ENCODE data around the gene C17orf107. TPM values are rescaled to one million over a fixed set of nuclear protein-coding genes. Genes with fewer than 3 reads are reported as not detected.

C17orf107 gene
- total and polyA plus RNA-seq, 2 of the 13 experiments (the other 11 are each of a cell fraction or from before 2014, with no cell fraction given): 0.20 to 0.59 TPM

- TF ChIP-seq ZNF276 (CRISPR knock-in tag; IDR thresholded peaks at IDR 0.05; ENCODE audit: low read depth) (no peak; the same call in 1 of the 2 replicates), ZNF720 (CRISPR knock-in tag; IDR thresholded peaks at IDR 0.05) (no peak), POLR2G (IDR thresholded peaks at IDR 0.05; ENCODE audit: low read depth, low read length) (peak; percentile 86), ETV6 (CRISPR knock-in tag; conservative IDR thresholded peaks at IDR 0.05) (no peak), ZNF12 (CRISPR knock-in tag; IDR thresholded peaks at IDR 0.05) (no peak), DBP (CRISPR knock-in tag; IDR thresholded peaks at IDR 0.05; ENCODE audit: not compliant biosample characterization) (no peak), ZNF354B (CRISPR knock-in tag; IDR thresholded peaks at IDR 0.05) (no peak), SALL2 (CRISPR knock-in tag; IDR thresholded peaks at IDR 0.05) (no peak), ZNF234 (CRISPR knock-in tag; conservative IDR thresholded peaks at IDR 0.05) (no peak), ZHX2 (IDR thresholded peaks at IDR 0.05; ENCODE audit: low read depth) (0 out of 2 replicates have a peak, but pooled peaks have one; percentile 52), ZHX2 (CRISPR knock-in tag; IDR thresholded peaks at IDR 0.05; ENCODE audit: borderline replicate concordance) (no peak), ZNF34 (CRISPR knock-in tag; IDR thresholded peaks at IDR 0.05; ENCODE audit: borderline replicate concordance) (no peak), FOXK2 (IDR thresholded peaks at IDR 0.05) (peak; percentile 66; the same call in 1 of the 2 replicates), ZNF329 (CRISPR knock-in tag; IDR thresholded peaks at IDR 0.05; ENCODE audit: low read depth) (no peak), ZSCAN31 (CRISPR knock-in tag; IDR thresholded peaks at IDR 0.05; ENCODE audit: low read depth) (peak; percentile 17; the same call in 1 of the 2 replicates), RARA (CRISPR knock-in tag; IDR thresholded peaks at IDR 0.05) (no peak; the same call in 1 of the 2 replicates), ZNF598 (CRISPR knock-in tag; IDR thresholded peaks at IDR 0.05; ENCODE audit: borderline replicate concordance) (0 out of 2 replicates have a peak, but pooled peaks have one; percentile 26), KDM5B (CRISPR knock-in tag; IDR thresholded peaks at IDR 0.05; ENCODE audit: borderline replicate concordance) (0 out of 2 replicates have a peak, but pooled peaks have one; percentile 18), RNF2 (conservative IDR thresholded peaks at IDR 0.05; ENCODE audit: low read depth) (peak; percentile 59; the same call in 1 of the 2 replicates), ISL2 (CRISPR knock-in tag; IDR thresholded peaks at IDR 0.05) (peak; percentile 7; the same call in 1 of the 2 replicates)
- TF ChIP-seq, protein P1, sequence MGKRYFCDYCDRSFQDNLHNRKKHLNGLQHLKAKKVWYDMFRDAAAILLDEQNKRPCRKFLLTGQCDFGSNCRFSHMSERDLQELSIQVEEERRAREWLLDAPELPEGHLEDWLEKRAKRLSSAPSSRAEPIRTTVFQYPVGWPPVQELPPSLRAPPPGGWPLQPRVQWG (CRISPR knock-in tag; IDR thresholded peaks at IDR 0.05; ENCODE audit: borderline replicate concordance, low read depth): no peak
These were observed 40.6 kb downstream of the C17orf107 start, which contains the start of the genes RNF167 and SLC25A11 (continued) for GRCh38 chr17:4939796-4940554.

All from HepG2 (cell line).